ENCODE measurements around the gene MATN4.

MATN4 gene

DNA sequence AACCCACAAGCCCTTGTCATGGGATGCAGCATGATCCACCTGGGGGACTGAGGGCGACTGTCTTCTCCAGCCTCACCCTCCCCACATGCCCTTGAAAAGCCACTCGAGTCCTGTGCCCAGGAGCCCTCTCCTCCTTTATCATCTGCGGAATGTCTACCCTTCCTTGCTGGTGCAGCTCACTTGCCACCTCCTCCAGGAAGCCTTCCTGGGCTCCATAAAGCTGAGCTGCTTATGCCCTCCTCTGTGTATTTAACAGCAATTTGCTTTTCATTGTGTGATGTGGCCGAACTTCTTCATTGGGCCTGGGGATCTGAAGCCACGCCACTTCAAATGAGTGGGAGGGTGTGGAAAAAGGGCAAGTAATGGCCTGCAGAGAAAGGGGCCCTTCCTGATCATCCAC, 19.2 kb downstream of the MATN4 start:
- no peak for DNase-seq

DNA sequence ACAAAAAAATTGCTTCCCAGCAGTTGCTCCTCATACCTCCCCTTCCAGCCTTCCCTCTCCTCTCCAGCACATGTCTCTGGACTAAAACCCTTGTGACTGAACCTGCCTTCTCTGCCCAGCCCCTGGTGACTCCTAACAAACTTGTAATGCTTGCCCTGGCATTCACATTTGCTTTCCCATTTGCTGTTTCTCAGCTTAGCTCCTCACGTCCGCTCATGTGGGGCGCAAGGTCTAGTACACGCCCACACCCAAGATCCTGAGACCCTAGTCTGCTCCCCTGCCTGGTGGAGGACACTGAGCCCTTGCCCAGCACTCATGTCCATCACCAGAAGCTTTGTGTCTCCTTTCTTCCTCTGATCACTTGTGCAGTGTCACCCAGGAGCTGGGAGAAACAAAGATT, 19.7 kb downstream of the MATN4 start:
- no peak for DNase-seq

DNA sequence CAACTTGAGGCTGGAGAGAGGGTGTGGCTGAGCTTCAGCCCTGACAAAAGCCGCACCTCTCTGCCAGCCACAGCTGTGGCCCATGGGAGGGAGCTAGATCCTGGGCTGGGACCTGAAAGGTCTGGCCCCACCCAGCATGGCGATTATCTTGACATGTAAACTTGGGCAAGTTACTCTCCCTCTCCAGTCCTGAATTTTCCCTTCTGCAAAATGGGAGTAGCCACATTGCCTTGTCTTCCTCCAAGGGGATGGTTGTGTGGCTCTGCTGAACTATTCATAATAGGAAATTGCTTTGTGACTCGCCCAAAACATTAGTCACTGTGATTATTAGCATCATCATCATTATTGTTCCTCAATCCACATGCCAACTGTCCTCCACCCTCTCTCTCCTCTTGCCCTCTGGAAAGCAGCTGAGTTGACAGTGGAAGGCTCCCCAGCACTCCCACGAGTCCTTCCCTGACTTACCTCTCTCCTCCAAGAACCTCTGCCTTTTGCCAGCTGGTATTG, 24.5 kb downstream of the MATN4 start:
- no peak for DNase-seq

DNA sequence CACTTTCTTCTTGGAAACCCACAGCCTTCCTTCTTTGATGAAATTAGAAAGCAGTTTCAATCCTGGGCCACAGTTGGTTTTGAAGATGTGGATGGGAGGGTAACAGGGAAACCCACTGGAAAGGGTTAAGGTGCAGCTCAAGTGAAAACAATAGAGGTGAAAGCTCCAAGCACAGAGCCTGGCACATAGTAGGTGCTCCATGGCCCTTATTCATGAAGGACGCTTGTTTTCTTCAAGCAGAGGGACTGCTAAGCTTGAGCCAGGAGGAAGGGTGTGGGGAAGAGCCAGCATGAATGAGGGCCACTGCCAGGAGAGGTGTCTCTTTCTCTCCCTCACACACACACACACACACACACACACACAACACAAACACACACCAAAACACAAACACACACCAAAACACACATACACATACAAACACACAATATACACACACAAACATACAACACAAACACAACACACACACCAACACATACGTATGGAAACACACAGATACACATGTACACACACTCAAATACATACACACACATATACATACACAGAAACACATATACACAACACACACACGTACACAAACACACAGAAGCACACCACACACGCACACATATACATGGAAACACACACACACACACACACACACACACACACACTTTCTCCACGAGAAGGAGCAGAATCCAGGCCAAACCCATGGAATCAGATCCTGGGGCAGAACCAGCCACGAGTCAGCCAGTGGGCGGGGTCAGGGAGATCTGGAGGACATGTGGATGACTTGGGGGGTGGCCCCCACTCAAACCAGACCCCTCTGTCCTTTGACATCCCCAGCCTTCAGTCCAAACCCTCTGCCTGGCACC, 25.2 kb downstream of the MATN4 start:
- no peak for DNase-seq

DNA sequence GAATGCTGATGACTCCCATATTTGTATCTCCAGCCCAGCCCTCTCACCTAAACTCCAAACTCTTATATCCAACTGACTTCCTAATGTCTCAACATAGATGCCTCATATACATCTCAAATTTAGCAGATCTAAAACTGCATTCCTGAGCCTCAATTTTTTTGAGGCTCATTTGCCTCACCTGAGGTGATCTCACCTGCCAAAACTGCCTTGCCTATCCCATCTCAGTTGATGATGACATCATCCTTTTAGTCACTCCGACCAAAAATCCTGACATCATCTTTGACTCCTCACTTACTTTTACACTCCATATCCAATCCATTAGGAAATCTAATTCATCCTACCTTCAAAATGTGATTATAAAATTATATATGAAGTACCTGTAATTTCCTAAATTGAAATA, 28.1 kb downstream of the MATN4 start:
- DNase-seq: no peak

DNA sequence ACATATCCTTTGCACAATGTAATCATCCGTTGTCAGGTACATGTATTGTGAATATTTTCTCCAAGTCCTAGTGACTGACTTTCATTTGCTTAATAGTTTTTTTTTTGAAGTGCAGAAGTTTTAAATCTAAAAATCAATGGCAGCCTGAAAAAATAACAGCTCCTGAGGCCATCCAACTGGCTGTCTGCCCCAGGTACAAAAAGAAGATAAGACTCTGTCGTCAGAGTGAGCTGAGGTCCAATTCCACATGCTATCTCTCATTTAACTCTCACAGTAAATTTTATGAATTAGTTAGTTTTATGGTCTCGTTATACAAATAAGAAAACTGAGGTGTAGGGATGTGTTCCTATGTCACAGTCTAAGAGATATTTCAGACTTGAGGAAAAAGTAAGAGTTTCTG, 32.8 kb downstream of the MATN4 start:
- DNase-seq: no peak

DNA sequence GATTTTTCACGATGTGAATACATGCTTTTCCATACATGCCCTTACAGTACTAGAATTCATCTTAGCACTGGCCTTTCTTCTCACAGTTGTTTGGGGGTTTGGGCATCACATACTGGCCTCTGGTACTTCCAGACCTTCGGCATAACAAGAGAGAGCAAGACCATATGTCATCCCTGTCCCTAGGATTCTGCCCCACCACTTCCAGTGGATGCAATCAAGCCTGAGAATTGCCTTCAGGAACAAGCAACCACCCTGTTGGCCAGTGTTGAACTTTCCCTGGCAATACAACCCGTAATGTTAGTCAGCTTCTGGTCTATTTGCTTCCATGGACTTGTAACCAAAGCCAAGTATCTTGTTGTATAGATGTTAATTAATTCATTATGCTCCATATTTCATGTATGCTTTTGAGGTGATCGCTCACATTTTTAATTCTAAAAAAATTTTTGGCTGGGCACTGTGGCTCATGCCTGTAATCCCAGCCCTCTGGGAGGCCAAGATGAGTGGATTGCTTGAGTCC, 38.3 kb downstream of the MATN4 start:
- no peak for DNase-seq

DNA sequence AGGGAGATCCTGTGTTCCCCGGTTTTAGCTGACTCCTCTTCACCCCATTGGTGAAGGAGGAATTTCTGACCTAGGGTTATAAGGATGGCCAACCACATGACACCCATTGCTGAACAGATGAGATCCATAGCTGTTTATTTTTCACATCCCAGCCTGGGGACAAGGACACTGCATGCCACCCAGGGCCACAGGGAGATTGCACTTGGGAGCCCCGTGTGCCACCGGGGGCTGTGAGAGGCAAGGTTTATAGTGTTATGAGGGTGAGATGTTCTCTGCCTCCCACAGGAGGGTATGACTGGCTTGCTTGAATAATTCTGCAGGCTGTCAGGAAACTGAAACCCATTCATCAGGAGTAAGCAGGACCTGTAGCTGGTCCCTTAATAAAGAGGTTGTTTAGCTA, 39.0 kb downstream of the MATN4 start:
- no peak for DNase-seq

DNA sequence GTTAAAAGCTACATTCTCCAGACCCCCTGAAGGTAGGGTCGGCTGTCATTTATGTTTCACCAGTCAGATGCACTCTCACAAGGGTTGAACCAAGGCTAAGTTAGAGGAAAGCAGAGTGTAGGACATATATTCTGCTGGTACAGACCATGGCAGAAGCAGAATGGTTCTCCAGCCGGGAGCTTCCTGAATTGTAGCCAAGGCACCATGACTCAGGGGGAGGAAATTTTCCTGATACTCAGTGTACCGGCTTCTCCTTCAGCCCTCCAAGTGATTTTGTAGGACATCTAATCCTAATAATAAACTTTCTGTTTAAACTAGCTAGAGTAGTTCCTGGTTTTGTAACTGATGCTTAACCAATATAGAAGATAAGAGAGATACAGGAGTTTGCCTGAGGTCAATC, 39.6 kb downstream of the MATN4 start:
- no peak for DNase-seq

DNA sequence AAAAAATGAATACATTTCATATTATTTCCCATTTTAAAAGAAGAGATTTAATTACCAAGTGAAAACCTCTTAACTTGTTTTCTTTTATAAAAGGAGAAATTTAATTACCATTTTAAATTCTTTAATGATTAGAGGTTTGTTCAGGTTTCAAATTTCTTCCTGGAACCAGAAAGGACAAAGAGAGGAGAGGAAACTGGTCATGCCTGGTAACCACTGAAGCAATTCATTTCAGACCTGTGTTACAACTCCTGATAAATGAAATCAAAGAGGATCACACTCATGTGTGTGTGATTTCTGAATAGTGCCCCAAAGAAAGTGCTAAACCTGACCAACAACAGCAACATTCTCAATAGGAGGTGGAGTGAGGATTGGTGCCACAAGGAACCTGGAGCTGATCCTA, 41.1 kb downstream of the MATN4 start:
- DNase-seq: no peak

DNA sequence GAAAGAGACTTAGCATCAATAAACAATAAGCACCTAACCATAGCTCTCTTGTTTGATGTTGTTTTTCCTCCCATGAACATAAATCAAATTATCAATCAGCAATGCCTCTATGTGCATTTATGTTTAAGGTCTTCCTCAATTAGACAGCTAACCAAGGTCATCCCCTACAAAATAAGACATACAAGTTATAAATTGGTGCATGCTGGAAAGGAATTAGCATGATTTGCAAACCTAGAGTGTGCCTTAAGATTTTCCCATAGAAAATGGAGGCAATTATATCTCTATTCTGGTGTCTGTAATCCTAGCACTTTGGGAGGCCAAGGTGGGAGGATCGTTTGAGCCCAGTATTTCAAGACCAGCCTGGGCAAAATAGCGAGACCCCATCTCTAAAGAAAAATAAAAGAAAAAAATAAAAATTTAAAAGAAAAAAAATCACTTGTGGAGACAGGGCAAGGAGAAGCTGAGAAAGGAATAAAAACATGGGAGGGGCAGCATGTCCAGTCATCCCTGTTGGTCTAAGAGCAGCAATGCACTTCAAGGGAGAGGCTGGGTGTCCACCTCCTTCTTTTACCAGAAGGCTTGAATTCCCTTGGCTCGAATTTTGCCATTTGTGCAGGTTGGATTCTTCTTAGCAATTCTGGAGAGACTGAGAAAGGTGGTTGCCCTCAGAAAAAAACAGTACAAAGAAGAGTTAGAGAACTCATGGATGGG, 44.4 kb downstream of the MATN4 start:
- no peak for DNase-seq

DNA sequence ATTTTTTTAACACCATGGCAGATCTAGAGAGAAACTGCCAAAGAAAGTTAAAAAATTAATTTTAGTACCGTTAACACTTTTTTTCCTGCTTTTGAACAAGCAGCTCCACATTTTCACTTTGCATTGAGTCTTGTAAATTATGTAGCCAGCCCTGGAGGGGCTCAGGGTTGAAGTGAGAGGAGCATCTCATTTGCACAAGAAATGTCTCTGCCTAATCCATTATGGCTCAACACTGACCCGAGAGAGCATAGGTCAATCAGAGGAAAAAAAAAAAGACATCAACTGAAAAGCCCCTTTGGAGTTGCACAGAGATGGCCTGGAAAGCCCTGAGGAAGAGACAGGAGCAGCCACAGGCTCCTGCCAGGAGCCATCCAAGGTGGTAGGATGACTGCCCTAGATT, 49.4 kb downstream of the MATN4 start:
- DNase-seq: no peak

DNA sequence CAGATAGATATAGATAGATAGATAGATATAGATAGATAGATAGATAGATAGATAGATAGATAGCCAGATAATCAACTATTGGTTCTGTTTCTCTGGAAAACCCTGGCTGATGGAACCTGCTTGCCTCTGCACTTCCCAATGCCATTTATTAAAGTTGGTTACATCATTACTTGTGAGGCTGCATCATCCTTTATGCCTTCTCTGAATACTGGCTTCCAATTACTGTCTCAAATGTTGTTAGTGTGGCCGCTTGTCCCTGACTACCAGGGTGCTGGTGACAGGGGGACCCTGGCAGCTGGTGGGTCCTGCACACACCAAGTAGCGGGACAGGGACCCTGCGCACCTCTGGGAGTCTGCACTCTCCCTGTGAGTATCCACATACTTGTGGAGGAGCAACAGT, 49.8 kb downstream of the MATN4 start:
- no peak for DNase-seq

DNA sequence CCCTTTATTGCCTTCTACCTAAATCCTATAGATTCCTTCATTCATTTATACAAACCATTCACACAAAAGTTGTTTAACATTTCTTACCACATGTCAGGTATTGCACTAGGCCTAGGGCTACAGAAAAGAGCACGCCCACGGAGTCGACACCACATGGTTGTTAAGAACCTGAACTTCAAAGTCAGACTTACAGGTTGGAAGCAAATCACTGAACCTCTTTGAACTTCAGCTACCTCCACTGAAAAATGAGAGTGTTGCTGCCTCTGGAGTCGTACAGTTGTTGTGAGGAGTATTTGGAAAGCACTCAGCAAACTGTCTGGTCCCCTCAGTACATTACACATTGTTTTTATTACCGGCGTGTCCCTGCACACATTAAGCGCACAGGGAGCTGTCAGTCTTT, 50.4 kb downstream of the MATN4 start:
- DNase-seq: no peak

DNA sequence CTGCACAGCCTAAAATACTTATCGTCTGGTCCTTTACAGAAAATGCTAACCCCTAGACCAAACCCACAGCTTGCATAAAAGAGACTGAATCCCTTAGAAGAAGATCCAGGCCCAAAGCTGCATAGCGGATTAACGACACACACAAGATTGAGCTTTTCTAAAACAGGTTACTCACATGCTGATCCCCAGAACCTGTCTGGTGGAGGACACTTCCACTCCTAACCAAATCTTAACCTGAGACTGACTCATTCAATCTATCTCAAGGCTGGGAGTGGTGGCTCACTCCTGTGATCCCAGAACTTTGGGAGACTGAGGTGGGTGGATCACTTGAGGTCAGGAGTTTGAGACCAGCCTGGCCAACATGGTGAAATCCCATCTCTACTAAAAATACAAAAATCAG, 50.9 kb downstream of the MATN4 start:
- DNase-seq: no peak

DNA sequence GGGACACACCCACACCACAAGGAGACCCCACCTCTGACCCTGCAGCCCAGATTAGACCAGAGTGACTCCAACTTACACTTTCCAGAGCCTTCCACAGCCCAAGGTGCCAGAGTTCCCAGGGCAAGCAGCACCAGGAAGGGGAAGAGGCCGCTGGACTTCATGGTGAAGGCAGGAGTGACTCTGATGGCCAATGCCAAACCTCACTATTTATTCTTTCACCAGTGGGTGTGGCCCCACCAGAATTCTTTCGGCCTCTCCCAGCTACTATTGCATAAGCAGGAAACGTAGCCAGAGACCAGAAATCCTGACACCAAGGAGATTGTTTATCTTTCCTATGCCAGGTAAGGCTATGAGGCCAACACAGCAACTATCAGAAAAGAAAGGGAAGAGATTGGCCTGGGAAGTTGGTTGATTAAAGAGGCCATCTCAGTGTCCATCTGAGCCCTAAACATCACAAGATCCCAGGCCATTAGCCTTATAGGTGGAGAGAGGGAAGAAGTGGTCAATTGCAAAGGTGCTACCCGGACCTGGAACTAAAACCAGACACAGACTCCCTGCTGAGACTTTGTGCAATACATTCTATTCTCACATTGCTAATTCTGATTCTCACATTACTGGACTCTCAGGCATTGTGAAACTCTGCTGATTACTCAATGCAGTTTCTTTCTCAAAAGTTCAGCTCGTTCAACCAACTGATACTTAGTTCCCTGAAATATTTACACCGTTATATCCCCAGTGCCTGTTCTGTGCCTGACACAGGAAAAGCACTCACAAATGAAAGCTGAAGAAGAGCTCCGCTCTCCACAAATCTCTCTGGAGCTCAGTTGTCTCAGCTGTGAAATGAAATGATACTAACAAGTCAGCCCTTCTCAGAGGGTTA, 53.5 kb downstream of the MATN4 start, which contains the start of gene SLPI:
Gene SLPI, minus strand, starts transcription at position 182 of the 880 bp plus-strand sequence. Its CDS starts 21 bp downstream, at position 161.
- no peak for DNase-seq

DNA sequence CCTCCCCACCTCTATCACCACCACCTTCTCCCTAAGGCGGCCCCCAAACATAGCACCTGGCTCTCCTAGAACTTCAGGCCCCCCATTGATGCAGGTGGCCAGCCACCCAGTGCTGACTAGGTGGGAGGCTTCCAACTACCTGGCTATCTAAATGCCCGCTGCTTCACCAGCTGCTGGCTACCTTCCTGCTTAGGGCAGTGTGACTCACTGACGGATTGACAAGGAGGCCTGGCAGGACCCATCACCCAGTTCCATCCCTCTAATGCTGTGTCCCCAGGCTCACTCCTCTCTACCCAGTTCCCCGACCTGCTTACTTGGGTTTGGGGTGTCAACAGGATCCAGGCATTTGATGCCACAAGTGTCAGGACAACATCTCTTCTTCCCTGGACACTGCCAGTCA, 54.8 kb downstream of the MATN4 start:
- no peak for DNase-seq

DNA sequence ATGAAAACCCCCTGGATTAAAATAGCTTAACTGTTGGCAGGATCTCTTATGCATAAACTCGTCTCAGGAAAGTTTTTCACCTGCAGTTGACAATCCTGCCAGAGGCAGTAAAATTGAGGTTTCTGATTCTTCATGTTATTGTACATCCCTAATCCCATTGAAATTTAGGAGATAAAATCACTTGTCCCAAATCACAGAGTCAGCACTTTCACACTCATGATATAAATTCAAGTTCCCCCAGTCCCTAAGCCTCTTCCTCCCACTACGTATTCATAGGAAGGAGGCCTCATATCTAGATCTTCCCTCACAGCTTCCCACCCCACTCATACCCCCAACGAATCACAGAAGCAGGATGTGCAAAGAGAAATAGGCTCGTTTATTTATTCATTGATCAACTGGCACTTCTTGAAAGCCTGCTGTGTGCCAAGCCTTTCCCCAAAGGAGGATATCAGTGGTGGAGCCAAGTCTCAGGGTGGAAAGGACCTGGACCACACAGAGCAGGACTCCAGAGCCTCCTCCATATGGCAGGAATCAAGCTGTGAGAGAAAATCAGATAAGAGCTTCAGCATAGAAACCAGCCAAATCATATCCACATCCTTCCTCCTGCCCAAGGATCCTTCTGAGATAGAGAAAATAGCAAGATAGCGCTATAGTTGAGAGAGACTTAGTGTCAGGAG, 56.1 kb downstream of the MATN4 start:
- no peak for DNase-seq

DNA sequence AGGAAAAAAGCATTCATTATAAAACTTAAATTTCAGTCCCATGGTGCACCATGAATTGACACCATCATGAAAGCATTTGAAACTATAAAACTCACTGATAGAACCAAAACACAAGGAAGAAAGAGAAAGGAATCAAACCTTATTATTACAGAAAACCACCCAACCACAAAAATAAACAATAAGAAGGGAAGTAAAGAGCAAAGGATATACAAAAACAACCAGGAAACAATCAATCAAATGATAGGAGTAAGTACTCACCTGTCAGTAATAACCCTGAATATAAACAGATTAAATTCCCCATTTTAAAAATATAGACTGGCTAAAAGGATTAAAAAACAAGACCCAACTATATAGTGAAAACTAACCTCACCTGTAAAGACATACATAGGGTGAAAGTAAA, 59.5 kb downstream of the MATN4 start:
- DNase-seq: no peak

DNA sequence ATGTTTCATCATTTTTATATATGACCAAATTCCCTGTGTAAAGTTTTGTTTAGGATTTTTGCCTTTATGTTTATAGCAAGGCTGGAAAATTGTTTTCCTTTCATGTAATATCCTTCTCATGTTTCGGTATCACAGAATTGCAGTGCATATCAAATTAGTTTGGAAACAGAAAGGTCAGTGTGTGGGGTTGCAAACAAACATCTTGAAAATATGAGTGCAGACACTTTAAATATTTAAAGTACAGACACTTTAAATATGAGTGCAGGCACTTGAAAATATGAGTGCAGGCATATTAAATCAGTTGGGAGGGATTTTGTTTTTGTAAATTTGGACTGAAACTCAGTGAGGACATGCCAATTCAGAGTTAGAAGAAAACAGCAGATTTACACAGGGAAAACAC, 60.2 kb downstream of the MATN4 start:
- DNase-seq: no peak

DNA sequence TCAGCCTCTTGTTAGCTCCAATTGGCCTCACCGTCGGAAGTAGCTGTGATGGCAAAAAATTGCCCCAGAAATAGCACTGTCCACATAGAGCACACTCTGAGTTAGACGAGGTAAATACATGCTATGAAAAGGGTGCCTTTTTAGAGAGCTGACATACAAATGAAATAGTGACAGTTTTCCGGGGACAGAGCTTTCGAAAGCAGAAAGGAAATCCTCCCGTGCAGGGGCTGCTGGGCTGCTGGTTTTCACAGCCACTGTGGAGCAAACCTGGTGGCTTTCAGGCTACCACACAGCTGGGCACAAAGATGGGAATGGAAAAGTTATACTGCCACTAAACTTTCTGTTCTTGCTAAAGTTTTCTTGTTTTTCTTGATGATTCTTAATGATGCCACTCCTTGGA, 62.0 kb downstream of the MATN4 start:
- DNase-seq: no peak
